ENCODE results near the gene BBS5.

BBS5 gene

DNA sequence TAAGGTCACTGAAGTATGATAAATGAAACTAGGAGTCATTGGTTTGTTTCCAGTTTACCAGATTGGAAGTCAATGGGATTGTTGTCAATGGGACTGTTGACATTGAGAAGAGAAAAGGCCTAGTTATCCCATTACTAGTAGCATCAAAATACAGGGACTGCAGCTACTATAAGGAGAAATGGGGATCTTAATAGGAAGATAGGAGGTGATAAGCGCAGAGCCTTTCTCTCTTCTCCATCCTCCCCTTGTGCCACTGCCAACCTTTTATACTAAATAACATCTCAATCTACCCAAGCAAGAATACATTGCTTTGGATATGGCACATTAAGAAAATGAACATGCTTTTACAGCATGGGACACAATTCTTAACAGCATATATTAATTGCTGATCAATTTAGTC lies 10.5 kb upstream of the BBS5 start:
- Histone ChIP-seq H3K4me3 (ENCODE audit: low read length) (no peak overlapping the region), H4K20me1 (ENCODE audit: insufficient read depth, low read length) (no peaks in the 10 kb centered on the region), H3K27ac (ENCODE audit: low read length) (no peak overlapping the region)

GRCh38 chr2:169469952-169470572 lies 9.2 kb upstream of the BBS5 start:
- Histone ChIP-seq H3K4me3 (ENCODE audit: low read length) (no peak overlapping the region), H3K4me1 (ENCODE audit: low read length) (no peaks in the 10 kb centered on the region), H3K27ac (ENCODE audit: low read length) (no peak overlapping the region), H2AFZ (ENCODE audit: low read depth, low read length) (no peak overlapping the region), H4K20me1 (ENCODE audit: insufficient read depth, low read length) (no peaks in the 10 kb centered on the region), H3K27me3 (ENCODE audit: low read depth, low read length) (no peaks in the 10 kb centered on the region), H3K36me3 (replicated peaks; ENCODE audit: low read depth, low read length) (no peaks in the 10 kb centered on the region), H3K4me2 (ENCODE audit: low read length) (no peak overlapping the region), H3K79me2 (ENCODE audit: low read length) (no peaks in the 10 kb centered on the region), H3K9me3 (ENCODE audit: insufficient read depth, low read length) (no peaks in the 10 kb centered on the region), H3K9ac (ENCODE audit: low read length) (no peak overlapping the region)
- TF ChIP-seq, protein P1, sequence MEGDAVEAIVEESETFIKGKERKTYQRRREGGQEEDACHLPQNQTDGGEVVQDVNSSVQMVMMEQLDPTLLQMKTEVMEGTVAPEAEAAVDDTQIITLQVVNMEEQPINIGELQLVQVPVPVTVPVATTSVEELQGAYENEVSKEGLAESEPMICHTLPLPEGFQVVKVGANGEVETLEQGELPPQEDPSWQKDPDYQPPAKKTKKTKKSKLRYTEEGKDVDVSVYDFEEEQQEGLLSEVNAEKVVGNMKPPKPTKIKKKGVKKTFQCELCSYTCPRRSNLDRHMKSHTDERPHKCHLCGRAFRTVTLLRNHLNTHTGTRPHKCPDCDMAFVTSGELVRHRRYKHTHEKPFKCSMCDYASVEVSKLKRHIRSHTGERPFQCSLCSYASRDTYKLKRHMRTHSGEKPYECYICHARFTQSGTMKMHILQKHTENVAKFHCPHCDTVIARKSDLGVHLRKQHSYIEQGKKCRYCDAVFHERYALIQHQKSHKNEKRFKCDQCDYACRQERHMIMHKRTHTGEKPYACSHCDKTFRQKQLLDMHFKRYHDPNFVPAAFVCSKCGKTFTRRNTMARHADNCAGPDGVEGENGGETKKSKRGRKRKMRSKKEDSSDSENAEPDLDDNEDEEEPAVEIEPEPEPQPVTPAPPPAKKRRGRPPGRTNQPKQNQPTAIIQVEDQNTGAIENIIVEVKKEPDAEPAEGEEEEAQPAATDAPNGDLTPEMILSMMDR (IDR thresholded peaks at IDR 0.05; ENCODE audit: low read depth, low read length), result no peak

More for the DNA sequence above, 10.5 kb upstream of the BBS5 start:
- no peaks in the 10 kb centered on the region for H3K9me3 ChIP-seq (ENCODE audit: insufficient read depth, low read length)
- no peaks in the 10 kb centered on the region for H3K79me2 ChIP-seq (ENCODE audit: low read length)
- no peaks in the 10 kb centered on the region for H3K27me3 ChIP-seq (ENCODE audit: low read depth, low read length)
- H3K4me1 ChIP-seq (ENCODE audit: low read length), result no peaks in the 10 kb centered on the region
- H3K9ac ChIP-seq (ENCODE audit: low read length), result no peak overlapping the region
- TF ChIP-seq EZH2phosphoT487 (IDR thresholded peaks at IDR 0.05; ENCODE audit: low read depth), result no peak
- TF ChIP-seq, protein P1 (IDR thresholded peaks at IDR 0.05; ENCODE audit: low read depth, low read length), result no peak
- no peak overlapping the region for H3K4me2 ChIP-seq (ENCODE audit: low read length)
- H3K36me3 ChIP-seq (replicated peaks; ENCODE audit: low read depth, low read length), result no peaks in the 10 kb centered on the region
- H2AFZ ChIP-seq (ENCODE audit: low read depth, low read length), result no peak overlapping the region

DNA sequence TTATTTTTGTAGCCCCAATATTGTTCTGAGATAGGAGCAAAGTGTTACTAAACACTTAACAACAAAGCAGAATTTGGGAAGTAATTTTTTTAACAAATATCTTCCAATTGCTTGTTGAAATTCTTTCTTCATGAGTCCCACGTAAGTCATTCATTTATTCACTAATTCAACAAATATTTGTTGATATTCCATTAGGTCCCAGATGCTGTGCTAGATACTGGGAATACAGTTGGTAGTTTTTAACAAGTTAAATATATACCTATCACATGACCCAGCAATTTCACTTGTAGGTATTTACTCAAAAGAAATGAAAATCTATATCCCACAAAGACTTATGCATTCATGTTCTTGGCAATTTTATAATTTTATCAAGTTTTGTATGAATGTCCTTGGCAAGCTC lies 7.0 kb upstream of the BBS5 start:
- TF ChIP-seq EZH2phosphoT487 (IDR thresholded peaks at IDR 0.05; ENCODE audit: low read depth), result no peak
- TF ChIP-seq, protein P1 (IDR thresholded peaks at IDR 0.05; ENCODE audit: low read depth, low read length), result no peak
- Histone ChIP-seq H4K20me1 (ENCODE audit: insufficient read depth, low read length) (no peaks in the 10 kb centered on the region), H3K27me3 (ENCODE audit: low read depth, low read length) (no peaks in the 10 kb centered on the region), H3K9ac (ENCODE audit: low read length) (no peak overlapping the region), H3K36me3 (replicated peaks; ENCODE audit: low read depth, low read length) (no peaks in the 10 kb centered on the region), H3K27ac (ENCODE audit: low read length) (no peak overlapping the region), H3K79me2 (ENCODE audit: low read length) (no peaks in the 10 kb centered on the region), H3K9me3 (ENCODE audit: insufficient read depth, low read length) (no peaks in the 10 kb centered on the region), H3K4me3 (ENCODE audit: low read length) (no peak overlapping the region), H2AFZ (ENCODE audit: low read depth, low read length) (no peak overlapping the region), H3K4me1 (ENCODE audit: low read length) (no peaks in the 10 kb centered on the region), H3K4me2 (ENCODE audit: low read length) (no peak overlapping the region)

DNA sequence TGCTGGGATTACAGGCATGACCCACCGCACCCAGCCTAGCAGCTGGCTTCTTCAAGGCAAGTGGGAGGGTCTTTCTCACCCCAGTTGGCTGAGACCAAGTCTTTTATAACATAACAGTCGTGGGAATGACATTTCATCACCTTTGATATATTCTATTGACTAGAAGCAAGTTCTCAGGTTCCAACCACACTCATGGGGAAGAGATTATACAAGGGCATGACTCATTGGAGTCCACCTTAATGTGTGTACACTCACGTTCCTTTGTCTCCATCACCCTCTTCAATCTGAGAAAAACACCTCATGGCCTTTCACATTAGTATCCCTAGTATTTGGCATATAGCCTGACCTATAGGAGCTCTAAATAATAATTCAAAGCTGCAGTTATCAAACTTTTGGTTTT lies 2.8 kb upstream of the BBS5 start:
- Histone ChIP-seq H3K79me2 (ENCODE audit: low read length) (no peaks in the 10 kb centered on the region), H3K9me3 (ENCODE audit: insufficient read depth, low read length) (no peaks in the 10 kb centered on the region), H3K4me3 (ENCODE audit: low read length) (no peak overlapping the region), H3K4me1 (ENCODE audit: low read length) (peaks cover 8% of the 10 kb centered on the region), H4K20me1 (ENCODE audit: insufficient read depth, low read length) (no peaks in the 10 kb centered on the region), H3K9ac (ENCODE audit: low read length) (no peak overlapping the region), H3K4me2 (ENCODE audit: low read length) (no peak overlapping the region), H3K27ac (ENCODE audit: low read length) (no peak overlapping the region), H3K27me3 (ENCODE audit: low read depth, low read length) (no peaks in the 10 kb centered on the region), H2AFZ (ENCODE audit: low read depth, low read length) (no peak overlapping the region), H3K36me3 (replicated peaks; ENCODE audit: low read depth, low read length) (no peaks in the 10 kb centered on the region)
- TF ChIP-seq, protein P1 (IDR thresholded peaks at IDR 0.05; ENCODE audit: low read depth, low read length), result no peak
- no peak for TF ChIP-seq EZH2phosphoT487 (IDR thresholded peaks at IDR 0.05; ENCODE audit: low read depth)

Measured in OCI-LY3 (cell line).